ENCODE measurements around the gene MMP7.

- TF ChIP-seq CTCF (IDR thresholded peaks at IDR 0.05; ENCODE audit: low read length), result no peak
- TF ChIP-seq EZH2 (IDR thresholded peaks at IDR 0.05; ENCODE audit: borderline replicate concordance, low read length), result no peak
Observed at GRCh38 chr11:102551169-102551781, 20.7 kb upstream of the MMP7 start.
